ENCODE results near the gene TRPM2. TPM values are rescaled to one million over a fixed set of nuclear protein-coding genes. Genes with fewer than 3 reads are reported as not detected.

The TRPM2 gene
- total and polyA plus RNA-seq, 2 of the 8 experiments (the other 6 are each of a cell fraction or from before 2014, with no cell fraction given), result 0.27 to 0.28 TPM

DNA sequence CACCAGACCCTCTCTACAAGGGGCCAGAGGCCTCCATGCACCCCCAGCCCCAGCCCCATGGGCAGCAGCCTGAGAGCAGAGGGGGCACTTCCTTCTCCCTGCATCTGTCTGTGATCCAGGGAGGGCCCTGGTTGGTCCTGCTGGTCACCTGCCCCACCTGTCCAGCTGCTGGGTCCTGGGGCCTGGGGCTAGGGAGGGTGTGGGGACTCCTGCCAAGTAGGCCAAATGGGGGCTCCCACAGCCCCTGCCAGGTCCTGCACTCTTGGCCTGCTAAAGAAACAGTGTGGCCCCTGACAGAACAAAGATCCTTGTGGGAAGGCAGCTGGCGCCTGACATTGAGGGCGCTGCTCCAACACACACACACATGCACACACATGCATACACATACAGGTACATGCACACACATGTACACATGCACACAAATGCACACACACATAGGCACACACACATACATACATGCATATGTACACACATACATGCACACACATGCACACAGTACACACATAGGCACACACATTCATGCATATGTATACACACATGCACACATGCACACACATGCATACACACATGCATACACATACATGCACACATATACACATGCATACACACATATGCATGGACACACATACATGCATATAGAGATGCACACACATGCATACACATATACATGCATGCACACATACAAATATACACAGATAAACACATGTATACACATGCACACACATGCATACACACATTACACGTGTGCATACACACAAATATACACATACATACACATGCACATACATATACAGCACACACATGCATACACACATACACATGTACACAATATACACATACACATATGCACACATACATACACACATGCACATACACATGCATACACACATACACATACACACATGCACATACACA lies 49.9 kb downstream of the TRPM2 start:
- CTCF ChIA-PET (ENCODE audit: partially characterized antibody), result no interaction called here
- POLR2A ChIA-PET (ENCODE audit: partially characterized antibody), result no interaction called here
- Histone ChIP-seq H4K20me1 (replicated peaks in 1 of 2; ENCODE audit: control insufficient read depth in 1 of 2, insufficient read depth in 2 of 2, low read length in 2 of 2) (peaks cover 0 to 2% of the 10 kb centered on the region in 2 experiments), H4K5ac (ENCODE audit: insufficient read length, low read depth, low read length) (no peak overlapping the region), H3K56ac (replicated peaks; ENCODE audit: insufficient read length, low read depth, low read length) (no peak overlapping the region), H3K4ac (replicated peaks; ENCODE audit: insufficient read length, low read depth, low read length) (no peak overlapping the region), H3K27me3 (replicated peaks in 1 of 4; ENCODE audit: control insufficient read depth in 3 of 4, extremely low read depth in 1 of 4, insufficient read depth in 3 of 4, low read length in 3 of 4) (no peaks in the 10 kb centered on the region), H3K36me3 (ENCODE audit: control insufficient read depth in 2 of 4, insufficient read depth in 4 of 4, low read length in 3 of 4) (no peaks in the 10 kb centered on the region; a peak in 1 of 8 replicates), H3K14ac (ENCODE audit: insufficient read length) (no peak overlapping the region), H3K18ac (ENCODE audit: extremely low read depth, low read length) (no peak overlapping the region), H2BK5ac (ENCODE audit: low read depth, low read length) (no peak overlapping the region), H3K23ac (ENCODE audit: insufficient read length) (no peak overlapping the region), H3K23me2 (ENCODE audit: low read depth, low read length) (no peaks in the 10 kb centered on the region), H3K9me3 (ENCODE audit: insufficient read depth in 2 of 2, low read depth in 1 of 2, low read length in 1 of 2) (peaks cover 14% of the 10 kb centered on the region in 2 experiments), H3K4me2 (ENCODE audit: insufficient read depth in 1 of 2, low read depth in 2 of 2, low read length in 2 of 2) (no peak overlapping the region), H3K4me3 (ENCODE audit: extremely low read depth in 1 of 4, insufficient read depth in 2 of 4, low read depth in 3 of 4, low read length in 4 of 4) (no peak overlapping the region), H2AFZ (ENCODE audit: low read length) (no peak overlapping the region), H2AK5ac (ENCODE audit: low read depth, low read length) (no peak overlapping the region), H2BK120ac (replicated peaks; ENCODE audit: low read depth, low read length) (peak overlapping the region; percentile 83), H4K8ac (ENCODE audit: extremely low read depth, insufficient read depth, low read length) (no peak overlapping the region), H3K79me1 (ENCODE audit: low read depth, low read length) (no peaks in the 10 kb centered on the region), H3K4me1 (replicated peaks in 1 of 4; ENCODE audit: control insufficient read depth in 3 of 4, insufficient read depth in 4 of 4, low read length in 3 of 4) (no peaks in the 10 kb centered on the region), H2BK12ac (ENCODE audit: low read depth, low read length) (no peak overlapping the region; the same call in 1 of the 2 replicates), H3K79me2 (ENCODE audit: control insufficient read depth in 1 of 2, insufficient read depth in 2 of 2, low read length in 2 of 2) (no peaks in the 10 kb centered on the region; a peak in 1 of 4 replicates), H2BK15ac (ENCODE audit: low read length) (no peak overlapping the region; the same call in 1 of the 2 replicates), H3K27ac (ENCODE audit: low read depth, low read length) (no peak overlapping the region), H3K9ac (replicated peaks in 1 of 4; ENCODE audit: extremely low read depth in 1 of 4, low read depth in 3 of 4, low read length in 3 of 4) (no peak overlapping the region), H2BK20ac (ENCODE audit: low read length) (no peak overlapping the region), H4K91ac (replicated peaks; ENCODE audit: insufficient read length, low read length) (no peak overlapping the region)
- FAIRE-seq (no peak), DNase-seq (ENCODE audit: low read depth in 1 of 2, low spot score in 2 of 2) (no peak)
- 78% methylated on average over 3 of the region's 3 CpGs; no CpG with 5 or more reads in 1 of the 2 experiments for WGBS, 2 experiments (ENCODE audit: extremely low coverage in 1 of 2, insufficient coverage in 1 of 2, insufficient read length in 1 of 2, insufficient replicate concordance in 2 of 2, low coverage in 1 of 2, low lambda C conversion rate in 2 of 2, missing lambda C conversion rate in 1 of 2)
- TF ChIP-seq MAX (IDR thresholded peaks at IDR 0.05) (no peak), CTBP2 (IDR thresholded peaks at IDR 0.05; ENCODE audit: borderline replicate concordance, insufficient read depth, insufficient read length, low read length) (no peak), KDM1A (IDR thresholded peaks at IDR 0.05; ENCODE audit: borderline replicate concordance, low read length) (no peak), SP2 (IDR thresholded peaks at IDR 0.05; ENCODE audit: low read length) (no peak), KDM4A (IDR thresholded peaks at IDR 0.05; ENCODE audit: low read depth, low read length, severe bottlenecking) (no peak)
- TF ChIP-seq, protein P1, sequence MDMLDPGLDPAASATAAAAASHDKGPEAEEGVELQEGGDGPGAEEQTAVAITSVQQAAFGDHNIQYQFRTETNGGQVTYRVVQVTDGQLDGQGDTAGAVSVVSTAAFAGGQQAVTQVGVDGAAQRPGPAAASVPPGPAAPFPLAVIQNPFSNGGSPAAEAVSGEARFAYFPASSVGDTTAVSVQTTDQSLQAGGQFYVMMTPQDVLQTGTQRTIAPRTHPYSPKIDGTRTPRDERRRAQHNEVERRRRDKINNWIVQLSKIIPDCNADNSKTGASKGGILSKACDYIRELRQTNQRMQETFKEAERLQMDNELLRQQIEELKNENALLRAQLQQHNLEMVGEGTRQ (IDR thresholded peaks at IDR 0.05; ENCODE audit: low read length), result no peak

Data from H1 (cell line).